OCI-LY7 (cell line): ENCODE data around the gene MGMT.

Experiments used
- CTCF ChIP-seq: fragments of 200-600 bp; sonication (generic); conservative IDR thresholded peaks from 2 replicates; pipeline ENCODE4 v1.5.1; 2014; ENCODE audit warnings: mild to moderate bottlenecking, antibody characterized with exemption, low read length, moderate library complexity, mixed read lengths
- EZH2phosphoT487 ChIP-seq: fragments of 200-600 bp; sonication (generic); IDR thresholded peaks from 2 replicates; pipeline ENCODE4 v1.6.1; 2018; ENCODE audit warnings: low read depth, borderline replicate concordance, mild to moderate bottlenecking, mixed run types, antibody characterized with exemption, low read length, moderate library complexity, mixed read lengths

GRCh38 chr10:129598413-129598812, 131.4 kb downstream of the MGMT start:
- TF ChIP-seq CTCF, result no peak
- no peak for TF ChIP-seq EZH2phosphoT487
